ENCODE results near the gene CORO7.
"Not testable (repeated sequence)": the region's sequence is repeated elsewhere in the genome, so short reads cannot be mapped to it uniquely, and the experiment has no call there.

Gene CORO7

GRCh38 chr16:4340443-4340842 lies 76.0 kb downstream of the CORO7 start:
- H3K4me3 ChIP-seq (ENCODE audit: low read depth, low read length) = no peak overlapping the region

- no peak overlapping the region for H3K4me3 ChIP-seq (ENCODE audit: low read depth, low read length)
Measured at GRCh38 chr16:4339909-4340308, 76.5 kb downstream of the CORO7 start.

GRCh38 chr16:4339455-4339854 lies 76.9 kb downstream of the CORO7 start:
- H3K4me3 ChIP-seq (ENCODE audit: low read depth, low read length) = no peak overlapping the region

- H3K4me3 ChIP-seq (ENCODE audit: low read depth, low read length) = no peak overlapping the region
Measured at GRCh38 chr16:4338712-4339299, 77.6 kb downstream of the CORO7 start.

- no peak overlapping the region for H3K4me3 ChIP-seq (ENCODE audit: low read depth, low read length)
Measured at GRCh38 chr16:4338125-4338582, 78.2 kb downstream of the CORO7 start.

GRCh38 chr16:4337540-4338088 lies 78.8 kb downstream of the CORO7 start:
- no peak overlapping the region for H3K4me3 ChIP-seq (ENCODE audit: low read depth, low read length)

- no peak overlapping the region for H3K4me3 ChIP-seq (ENCODE audit: low read depth, low read length)
Measured at GRCh38 chr16:4336701-4337539, 79.5 kb downstream of the CORO7 start.

GRCh38 chr16:4334724-4335495 lies 81.5 kb downstream of the CORO7 start:
- no peak overlapping the region for H3K4me3 ChIP-seq (ENCODE audit: low read depth, low read length)

GRCh38 chr16:4333714-4334113 lies 82.7 kb downstream of the CORO7 start:
- H3K4me3 ChIP-seq (ENCODE audit: low read depth, low read length) = not testable (repeated sequence)

GRCh38 chr16:4333308-4333638 lies 83.1 kb downstream of the CORO7 start:
- no peak overlapping the region for H3K4me3 ChIP-seq (ENCODE audit: low read depth, low read length)

- no peak overlapping the region for H3K4me3 ChIP-seq (ENCODE audit: low read depth, low read length)
Measured at GRCh38 chr16:4332623-4333307, 83.6 kb downstream of the CORO7 start.

- no peak overlapping the region for H3K4me3 ChIP-seq (ENCODE audit: low read depth, low read length)
Measured at GRCh38 chr16:4332083-4332482, 84.3 kb downstream of the CORO7 start.

GRCh38 chr16:4330277-4330874 lies 86.0 kb downstream of the CORO7 start:
- H3K4me3 ChIP-seq (ENCODE audit: low read depth, low read length) = no peak overlapping the region

- no peak overlapping the region for H3K4me3 ChIP-seq (ENCODE audit: low read depth, low read length)
Measured at GRCh38 chr16:4328782-4329775, 87.3 kb downstream of the CORO7 start.

- H3K4me3 ChIP-seq (ENCODE audit: low read depth, low read length) = no peak overlapping the region
Measured at GRCh38 chr16:4328046-4328781, 88.2 kb downstream of the CORO7 start.

GRCh38 chr16:4327386-4328045 lies 88.9 kb downstream of the CORO7 start:
- H3K4me3 ChIP-seq (ENCODE audit: low read depth, low read length) = peak overlapping the region; percentile 8

GRCh38 chr16:4325253-4325758 lies 91.1 kb downstream of the CORO7 start:
- H3K4me3 ChIP-seq (ENCODE audit: low read depth, low read length) = no peak overlapping the region

Measured in iPS-11a (cell line).